HG03469 (cell line): Measurements from ENCODE around the gene SH3BGRL3.
"Not testable (repeated sequence)": the region's sequence is repeated elsewhere in the genome, so short reads cannot be mapped to it uniquely, and the experiment has no call there.

Experiments used
- ATAC-seq: cut with Tn5 transposase; IDR thresholded peaks from one replicate; pipeline ENCODE4 v1.9.1; 2021; ENCODE audit warnings: mild to moderate bottlenecking, moderate library complexity, moderate number of reproducible peaks; ENCODE audit not compliant: unreplicated experiment

Gene SH3BGRL3

DNA sequence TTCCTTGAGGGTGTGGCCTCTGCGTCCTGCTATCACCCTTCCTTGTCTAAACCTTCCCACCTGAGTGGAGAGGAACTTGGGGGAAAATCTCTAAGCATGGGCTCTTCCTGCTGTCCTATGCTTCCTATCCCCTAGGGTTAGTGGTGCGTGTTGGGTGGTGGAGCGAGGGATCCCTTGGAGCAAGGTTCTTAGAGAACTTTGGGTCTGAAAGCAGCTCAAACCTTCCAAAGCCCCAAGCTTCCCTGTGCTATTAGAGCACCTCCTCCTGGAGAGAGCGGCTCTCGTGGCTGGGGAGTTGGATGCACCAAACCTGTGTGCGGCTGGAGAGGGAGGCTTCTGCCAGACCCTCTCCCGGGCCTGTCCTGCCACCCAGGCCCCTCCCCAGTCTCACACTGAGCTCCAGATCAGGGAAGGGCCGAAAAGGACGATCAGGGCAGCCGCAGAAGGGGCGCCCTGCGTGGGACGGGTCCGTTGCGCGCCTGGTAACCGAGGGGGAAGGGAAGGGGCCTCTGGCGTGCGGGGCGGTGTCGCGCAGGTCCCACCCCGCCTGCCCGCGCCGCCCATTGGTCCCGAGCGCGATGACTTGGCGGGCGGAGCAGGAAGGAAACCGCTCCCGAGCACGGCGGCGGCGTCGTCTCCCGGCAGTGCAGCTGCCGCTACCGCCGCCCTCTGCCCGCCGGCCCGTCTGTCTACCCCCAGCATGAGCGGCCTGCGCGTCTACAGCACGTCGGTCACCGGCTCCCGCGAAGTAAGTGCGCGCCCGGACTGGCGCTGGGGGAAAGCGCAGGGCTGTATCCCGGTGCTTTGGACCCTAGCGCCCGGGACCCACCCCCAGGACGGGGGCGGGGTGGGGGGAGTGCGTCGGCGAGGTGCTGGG lies at the start of gene SH3BGRL3:
SH3BGRL3 (plus strand) TSS at position 631 of the 877 bp plus-strand sequence; CDS start at position 701, 70 bp downstream.
- ATAC-seq = peak; percentile 31

DNA sequence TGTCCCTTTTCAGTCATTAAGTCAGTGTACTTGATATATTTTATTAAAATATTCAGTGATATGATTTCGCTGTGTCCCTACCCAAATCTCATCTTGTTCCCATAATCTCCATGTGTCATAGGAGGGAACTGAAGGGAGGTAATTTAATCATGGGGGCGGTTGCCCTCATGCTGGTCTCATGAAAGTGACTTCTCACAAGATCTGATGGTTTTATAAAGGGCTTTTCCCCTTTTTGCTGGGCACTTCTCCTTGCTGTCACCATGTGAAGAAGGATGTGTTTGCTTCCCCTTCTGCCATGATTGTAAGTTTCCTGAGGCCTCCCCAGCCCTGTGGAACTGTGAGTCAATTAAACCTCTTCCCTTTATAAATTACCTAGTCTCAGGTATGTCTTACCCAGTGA lies 49.2 kb upstream of the SH3BGRL3 start:
- ATAC-seq = not testable (repeated sequence)

DNA sequence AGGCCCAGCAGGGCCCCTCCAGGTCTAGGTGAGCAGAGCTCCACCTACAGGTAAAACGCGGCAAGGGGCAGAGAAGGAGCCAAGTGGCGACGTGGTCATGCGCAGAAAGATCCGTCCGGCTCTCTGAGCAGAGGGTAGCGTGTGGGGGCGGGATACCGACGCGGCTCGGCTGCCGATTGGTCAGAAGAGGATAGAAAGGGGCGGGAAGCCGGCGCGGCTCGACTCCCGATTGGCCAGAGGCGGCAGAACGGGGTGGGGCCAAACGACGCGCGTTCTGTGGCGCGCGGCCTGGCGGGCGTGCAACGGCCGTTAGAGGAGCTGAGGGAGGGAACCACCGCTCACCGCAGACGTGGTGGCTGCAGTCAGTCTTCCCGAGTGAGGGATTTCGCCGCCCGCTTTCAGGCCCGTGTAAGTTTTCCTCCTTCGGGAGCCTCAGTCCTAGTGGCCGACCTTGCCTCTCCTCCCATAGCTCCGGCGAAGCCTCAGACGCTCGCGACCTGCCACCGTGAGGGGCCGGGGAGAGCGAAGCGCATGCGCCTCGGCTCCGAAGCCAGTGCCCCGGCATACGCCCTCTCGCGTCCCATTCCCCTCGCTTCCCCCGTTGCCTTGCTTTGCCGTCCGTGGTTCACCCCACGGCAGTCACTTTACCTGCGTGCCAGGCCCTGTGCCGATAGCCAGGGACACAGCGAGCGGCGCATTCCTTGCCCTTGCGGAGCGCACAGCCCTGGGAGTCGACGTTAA lies 45.8 kb upstream of the SH3BGRL3 start, which contains the start of gene CEP85:
CEP85 (plus strand) TSS at position 298 of the 741 bp plus-strand sequence. CDS start 5,584 bp downstream, outside the sequence.
- ATAC-seq = peak; percentile 67

DNA sequence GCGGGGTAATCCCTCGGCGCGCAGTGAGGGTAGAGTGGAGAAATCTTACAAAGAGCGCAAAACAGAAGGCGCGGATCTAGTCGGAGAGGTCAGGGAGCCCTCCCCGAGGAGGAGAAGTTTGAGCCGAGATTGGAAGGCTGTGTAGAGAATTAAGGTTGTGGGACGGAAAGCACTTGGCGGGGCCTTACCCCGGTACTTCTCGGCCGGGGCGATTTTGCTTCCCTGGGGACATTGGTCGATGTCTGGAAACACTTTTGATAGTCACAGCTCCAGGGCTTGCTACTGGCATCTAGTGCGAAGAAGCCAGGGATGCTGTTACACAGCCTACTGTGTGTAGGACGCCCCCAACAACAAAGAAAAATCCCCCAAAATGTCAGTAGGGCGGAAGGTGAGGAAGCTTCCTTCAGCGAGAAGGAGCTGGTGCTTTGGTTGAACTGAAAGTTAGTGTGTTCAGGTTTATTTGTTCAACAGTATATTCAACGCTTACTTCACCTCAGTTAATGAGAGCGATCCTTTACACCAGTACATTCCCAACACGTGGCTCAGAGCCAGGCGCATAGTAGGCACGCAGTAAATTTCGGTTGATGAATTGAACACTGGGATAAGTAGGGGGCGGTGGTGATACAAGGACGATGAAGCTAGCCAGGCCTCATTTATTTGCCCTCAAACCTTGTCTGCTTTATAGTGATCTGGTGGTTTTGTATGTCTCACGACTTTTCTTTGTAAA lies 45.1 kb upstream of the SH3BGRL3 start:
- ATAC-seq = no peak

DNA sequence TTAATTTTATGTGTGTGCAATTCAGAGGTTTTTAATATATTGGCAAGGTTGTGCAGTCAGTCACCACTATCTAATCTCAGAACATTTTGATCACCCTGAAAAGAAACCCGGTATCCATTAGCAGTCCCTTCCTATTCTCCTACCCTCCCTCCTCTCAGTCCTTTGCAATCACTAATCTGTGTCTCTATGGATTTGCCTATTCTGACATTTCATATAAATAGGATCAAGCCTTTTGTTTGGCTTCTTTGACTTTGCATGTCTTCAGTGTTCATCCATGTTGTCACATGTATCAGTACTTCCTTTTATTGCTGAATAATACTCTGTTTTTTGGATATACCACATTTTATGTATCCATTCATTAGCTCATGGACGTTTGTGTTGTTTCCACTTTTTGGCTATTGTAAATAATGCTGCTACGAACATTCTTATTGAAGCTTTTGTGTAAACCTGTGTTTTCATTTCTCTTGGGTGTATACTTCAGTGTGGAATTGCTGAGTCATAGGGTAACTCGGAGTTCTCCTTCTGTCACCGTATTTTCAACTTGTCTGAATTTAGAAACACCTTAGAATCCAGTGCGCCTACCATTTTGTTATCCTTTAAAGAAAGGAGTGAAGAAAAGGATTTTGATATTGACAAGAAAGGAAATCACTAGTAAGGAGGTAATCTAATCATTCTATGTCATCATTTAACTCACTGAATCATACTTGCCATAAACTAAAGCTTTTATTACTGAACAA lies 42.5 kb upstream of the SH3BGRL3 start:
- ATAC-seq = no peak

DNA sequence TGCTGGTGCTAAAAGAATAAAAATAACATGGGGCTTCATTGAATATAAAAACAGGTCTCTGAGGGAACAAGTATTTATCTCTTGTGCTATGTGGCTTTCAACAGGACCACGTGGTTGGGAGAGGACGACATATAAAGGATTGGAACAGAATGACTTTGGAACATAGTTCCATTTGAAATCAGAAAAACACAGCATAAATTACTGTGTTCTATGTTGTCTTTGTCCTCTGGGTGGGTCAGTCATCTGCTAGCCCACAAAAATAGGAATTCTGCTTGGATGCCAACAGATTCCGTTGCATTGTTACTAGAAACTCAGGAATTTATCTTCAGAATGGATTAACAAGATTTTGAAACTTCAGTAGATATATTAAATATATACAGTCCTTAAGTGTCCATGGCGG lies 40.0 kb upstream of the SH3BGRL3 start:
- no peak for ATAC-seq

DNA sequence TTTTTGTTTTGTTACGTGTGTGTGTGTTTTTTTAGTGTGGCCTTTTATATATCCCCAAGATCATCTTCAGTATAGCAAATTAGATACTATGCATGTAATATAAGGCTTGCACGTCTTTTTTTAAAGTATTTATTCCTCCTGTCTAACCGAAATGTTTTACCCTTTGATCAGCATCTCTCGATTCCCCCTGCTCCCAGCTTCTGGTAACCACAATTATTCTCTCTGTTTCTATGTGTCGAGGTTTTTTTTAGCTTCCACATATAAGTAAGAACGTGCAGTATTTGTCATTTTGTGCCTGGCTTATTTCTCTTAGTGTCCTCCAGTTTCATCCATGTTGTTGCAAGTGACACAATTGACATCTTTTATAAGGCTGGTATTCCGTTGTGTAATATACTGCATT lies 27.2 kb upstream of the SH3BGRL3 start:
- no peak for ATAC-seq

DNA sequence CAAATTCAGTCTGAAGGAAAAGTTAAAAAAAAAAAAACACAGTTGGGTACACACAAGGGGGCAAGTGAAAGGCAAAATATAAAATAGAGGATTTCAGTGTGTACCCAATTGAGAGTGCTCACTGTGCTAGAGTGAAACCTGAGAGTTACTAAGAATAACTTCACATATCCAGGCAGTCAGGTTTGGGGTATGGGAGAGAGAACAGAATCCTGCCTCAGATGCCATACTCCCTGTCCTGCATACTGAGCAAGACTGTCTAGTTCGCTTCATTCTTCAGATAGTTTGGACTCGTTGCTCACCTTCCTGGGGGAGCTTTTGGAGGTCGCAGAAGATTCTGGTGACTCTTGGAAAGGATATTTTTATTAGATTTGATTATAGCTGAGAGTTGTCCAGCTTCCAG lies 25.5 kb upstream of the SH3BGRL3 start:
- ATAC-seq = no peak

DNA sequence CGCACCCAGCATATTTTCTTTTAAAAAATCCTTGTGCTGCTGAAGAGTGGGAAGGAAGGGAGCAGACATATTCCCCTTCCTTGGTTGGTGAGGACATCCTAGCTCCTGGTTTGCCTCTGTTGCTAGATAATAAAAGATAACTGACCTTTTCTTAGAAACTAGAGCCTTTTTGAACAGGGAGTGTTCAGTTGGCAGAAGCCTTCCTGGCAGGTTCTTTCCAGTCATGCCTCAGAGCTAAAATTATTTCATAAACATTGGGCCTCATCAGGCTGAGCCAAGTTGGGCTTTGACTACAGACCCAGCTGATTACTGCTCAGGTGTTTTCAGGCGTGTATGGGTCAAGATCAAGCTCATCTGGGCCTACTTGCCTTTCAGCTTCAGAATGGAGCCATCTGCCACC lies 22.7 kb upstream of the SH3BGRL3 start:
- no peak for ATAC-seq

DNA sequence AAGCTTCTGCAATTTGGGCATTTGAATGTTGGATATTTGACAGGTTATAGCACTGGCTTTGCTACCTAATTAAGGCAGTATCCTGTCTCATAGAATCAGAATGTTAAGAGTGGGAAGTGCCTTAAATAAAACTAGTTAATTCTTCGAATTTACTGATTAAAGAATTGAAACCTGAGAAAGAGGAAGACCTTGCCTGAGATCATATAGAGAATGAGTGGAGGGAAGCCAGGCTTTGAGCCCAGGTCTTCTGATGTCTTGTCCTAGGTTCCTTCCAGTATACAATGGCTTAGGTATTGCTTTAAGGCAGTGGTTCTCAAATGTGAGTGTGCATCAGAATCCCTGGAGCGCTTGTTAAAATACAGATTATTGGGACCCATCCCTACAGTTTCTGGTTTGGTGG lies 20.9 kb upstream of the SH3BGRL3 start:
- ATAC-seq = no peak

DNA sequence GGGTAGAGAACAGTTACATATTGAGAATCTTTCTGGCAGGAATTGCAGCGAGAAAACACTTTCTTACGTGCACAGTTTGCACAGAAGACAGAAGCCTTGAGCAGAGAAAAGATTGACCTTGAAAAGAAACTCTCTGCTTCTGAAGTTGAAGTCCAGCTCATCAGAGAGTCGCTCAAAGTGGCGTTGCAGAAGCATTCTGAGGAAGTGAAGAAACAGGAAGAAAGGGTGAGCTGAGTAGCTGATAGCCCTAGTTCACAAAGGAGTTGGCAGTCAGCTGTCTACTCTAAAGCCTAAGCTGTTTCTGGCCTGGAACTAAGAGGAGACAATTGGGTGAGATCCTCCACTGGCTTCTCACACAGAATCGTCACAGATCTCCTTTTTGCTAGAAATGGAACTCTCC lies 20.3 kb upstream of the SH3BGRL3 start:
- no peak for ATAC-seq

DNA sequence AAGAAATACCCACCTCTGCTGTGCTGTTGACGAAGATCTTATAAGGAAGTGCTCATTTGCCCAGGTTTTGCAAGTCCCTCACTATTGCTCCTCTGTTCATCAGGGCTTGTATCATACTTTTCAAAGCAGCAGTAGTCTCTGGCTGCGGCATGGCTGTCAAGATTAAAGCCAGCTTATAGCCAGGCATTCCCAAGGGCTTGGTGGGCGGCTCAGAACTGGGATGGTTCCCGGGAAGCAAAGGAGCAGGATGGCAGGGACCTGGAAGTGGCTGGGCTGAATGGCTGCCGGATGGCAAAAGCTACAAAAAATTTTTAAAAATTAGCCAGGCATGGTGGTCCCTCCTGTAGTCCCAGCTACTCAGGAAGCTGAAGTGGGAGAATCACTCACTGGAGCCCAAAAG lies 16.7 kb upstream of the SH3BGRL3 start:
- ATAC-seq = no peak

DNA sequence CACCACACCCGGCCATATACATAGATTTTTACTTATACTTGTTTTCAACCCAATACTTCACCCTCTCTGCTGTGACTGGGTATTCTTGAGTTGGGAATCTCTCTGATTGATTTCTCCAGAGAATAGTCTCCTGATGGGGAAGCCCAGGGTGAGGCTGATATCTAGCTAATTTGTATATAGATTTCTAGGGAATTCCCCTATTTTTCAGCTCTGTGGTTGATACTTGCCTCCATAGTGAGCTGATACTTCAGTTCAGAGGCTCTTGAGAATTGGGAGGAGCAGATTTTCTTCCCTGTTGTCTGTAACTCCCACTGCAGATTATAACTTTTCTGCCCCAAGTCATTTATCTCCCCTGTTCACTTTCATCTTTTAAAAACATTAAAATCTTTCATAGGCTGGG lies 14.5 kb upstream of the SH3BGRL3 start:
- no peak for ATAC-seq

DNA sequence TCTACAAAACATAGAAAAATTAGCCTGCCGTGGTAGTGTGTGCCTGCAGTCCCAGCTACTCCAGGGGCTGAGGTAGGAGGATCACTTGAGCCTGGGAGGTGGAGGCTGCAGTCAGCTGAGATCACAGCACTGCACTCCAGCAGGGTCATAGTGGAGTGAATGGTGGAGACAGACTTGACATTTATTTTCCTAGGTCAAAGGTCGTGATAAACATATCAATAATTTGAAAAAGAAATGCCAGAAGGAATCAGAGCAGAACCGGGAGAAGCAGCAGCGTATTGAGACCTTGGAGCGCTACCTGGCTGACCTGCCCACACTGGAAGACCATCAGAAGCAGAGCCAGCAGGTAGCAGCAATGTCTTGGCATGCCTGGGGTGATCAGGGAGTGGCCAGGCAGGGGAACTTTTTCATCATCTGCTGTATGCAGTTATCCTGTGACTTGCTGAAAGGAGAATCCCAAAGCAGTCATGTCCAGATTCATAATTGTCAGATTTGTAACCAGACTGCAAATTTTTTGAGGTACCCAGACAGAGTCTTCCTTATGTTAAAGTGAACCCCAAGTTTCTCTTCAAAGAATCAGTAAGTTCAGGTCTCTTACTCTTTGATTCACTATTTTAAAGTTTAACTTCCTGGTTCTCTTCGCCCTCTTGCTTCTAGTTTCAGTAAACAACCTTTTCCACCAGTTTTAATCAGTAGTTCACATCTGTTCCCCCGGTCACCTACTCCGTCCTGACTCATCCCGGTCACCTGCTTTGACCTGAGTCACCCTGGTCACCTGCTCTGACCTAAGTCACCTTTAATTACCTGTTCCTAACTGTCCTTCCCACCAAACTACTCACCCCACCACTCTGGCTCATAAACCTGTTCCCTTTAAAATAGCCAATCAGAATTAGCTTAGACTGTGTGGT lies 11.3 kb upstream of the SH3BGRL3 start:
- no peak for ATAC-seq

DNA sequence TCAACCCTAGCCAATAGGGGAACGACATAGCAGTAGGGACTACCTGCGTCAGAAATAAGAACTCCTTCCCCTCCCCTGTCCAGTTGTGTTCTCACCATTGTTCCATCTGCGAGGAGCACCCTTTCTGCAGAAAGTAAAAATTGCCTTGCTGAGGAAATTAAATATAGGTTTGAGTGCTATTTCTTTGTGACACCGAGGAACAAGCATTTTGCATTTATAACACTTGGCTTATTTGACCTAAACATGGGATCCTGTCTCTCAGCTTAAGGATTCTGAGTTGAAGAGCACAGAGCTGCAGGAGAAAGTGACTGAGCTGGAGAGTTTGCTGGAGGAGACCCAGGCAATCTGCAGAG lies 10.7 kb upstream of the SH3BGRL3 start:
- ATAC-seq = no peak

DNA sequence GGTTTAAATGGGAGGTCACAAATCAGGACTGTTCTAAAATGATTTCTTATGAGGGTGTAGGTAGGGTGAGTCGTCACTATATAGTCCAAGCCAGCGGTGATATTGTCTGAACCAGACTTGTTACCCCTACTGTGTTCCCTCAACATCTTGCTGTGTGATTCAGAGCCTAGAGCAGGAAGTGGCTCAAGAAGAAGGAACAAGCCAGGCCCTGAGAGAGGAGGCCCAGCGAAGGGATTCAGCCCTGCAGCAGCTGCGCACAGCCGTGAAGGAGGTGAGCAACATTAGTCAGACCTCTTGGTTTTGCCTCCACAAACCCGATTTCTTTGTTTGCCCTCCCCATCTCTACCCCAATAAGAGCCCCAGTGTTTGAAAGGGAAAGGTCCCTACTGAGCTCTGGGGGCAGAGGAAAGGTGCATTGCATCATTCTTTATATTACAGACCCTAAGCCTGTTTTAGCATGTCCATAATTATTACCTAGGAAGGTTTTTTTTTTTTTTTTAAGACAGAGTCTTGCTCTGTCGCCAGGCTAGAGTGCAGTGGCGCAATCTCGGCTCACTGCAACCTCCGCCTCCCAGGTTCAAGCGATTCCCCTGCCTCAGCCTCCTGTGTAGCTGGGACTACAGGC lies 5.0 kb upstream of the SH3BGRL3 start:
- no peak for ATAC-seq

DNA sequence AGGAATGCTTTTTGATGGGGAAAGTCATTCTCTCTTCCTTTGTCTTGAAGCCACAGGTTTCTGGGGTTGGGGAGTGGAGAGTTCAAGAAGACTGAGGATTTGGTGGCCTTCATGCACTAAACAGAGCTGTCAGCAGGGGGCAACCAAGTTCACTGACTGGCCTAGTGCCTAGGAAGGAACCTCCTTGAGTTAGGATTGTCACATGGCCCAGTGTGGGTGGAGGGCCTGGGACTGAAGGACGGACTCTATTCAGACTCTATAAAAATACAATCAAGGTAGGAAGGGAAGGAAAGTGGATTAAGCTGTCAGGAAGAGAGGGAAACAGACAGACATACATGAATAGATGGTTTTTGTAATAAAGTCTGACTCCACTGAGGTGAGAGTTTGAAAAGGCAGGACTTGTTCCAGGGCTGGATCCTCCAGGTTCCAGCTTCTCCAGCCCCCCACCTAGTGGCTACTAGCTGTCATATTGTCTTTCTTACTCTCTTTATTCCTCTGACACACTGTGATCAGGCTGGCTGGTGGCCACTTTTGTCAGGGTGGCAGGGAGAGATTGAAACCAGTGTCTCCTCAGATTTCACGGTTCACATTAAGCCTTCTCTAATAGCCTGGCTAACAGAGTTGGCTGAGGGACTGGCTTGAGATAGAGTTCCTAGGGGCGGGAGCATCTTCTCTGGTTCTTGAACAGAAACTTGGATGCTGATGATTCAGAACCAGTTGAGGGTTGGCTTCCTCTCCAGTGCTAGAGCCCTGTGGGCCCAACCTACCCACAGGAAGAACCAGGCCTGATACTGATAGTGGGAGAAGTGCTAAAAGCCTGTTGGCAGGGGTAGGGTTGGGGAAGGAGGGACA lies 4.1 kb upstream of the SH3BGRL3 start:
- ATAC-seq = no peak

DNA sequence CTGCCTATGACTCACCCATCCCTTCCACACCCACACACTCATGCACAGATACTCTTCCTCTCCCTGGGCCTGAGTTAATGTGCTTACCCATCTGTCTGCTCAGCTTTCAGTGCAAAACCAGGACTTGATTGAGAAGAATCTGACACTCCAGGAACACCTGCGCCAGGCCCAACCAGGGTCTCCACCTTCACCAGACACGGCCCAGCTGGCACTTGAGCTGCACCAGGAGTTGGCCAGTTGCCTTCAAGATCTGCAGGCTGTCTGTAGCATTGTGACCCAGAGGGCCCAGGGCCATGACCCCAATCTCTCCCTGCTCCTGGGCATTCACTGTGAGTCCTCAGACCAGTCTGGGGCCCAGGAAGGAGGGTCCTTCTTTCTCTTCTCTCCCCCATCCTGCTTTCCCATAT lies 3.5 kb upstream of the SH3BGRL3 start:
- ATAC-seq = no peak
